NB4 (cell line): ENCODE data around the gene CHTF18.

Experiments
- DNase-seq: peaks from one replicate; pipeline ENCODE4 v3.0.0; 2010; ENCODE audit warnings: low read depth
- H3K4me3 ChIP-seq: one replicate; pipeline ENCODE4 v1.5.1; 2011; ENCODE audit warnings: mild to moderate bottlenecking, low read depth, low read length, moderate library complexity
- MYC ChIP-seq: IDR thresholded peaks from 2 replicates; pipeline ENCODE4 v1.6.1; 2011; ENCODE audit warnings: low read depth, low read length
- POLR2A ChIP-seq: IDR thresholded peaks from 2 replicates; pipeline ENCODE4 v1.6.1; 2011; ENCODE audit warnings: mild to moderate bottlenecking; ENCODE audit not compliant: insufficient read length; ENCODE audit errors: extremely low read depth
- TF ChIP-seq, protein P1 (sequence below): IDR thresholded peaks from 2 replicates; pipeline ENCODE4 v1.6.1; 2011; ENCODE audit warnings: low read depth, low read length
- TF ChIP-seq, protein P2 (sequence below): IDR thresholded peaks from one replicate; pipeline ENCODE4 v1.5.1; 2012; ENCODE audit warnings: low read depth, low read length

Gene CHTF18

DNA sequence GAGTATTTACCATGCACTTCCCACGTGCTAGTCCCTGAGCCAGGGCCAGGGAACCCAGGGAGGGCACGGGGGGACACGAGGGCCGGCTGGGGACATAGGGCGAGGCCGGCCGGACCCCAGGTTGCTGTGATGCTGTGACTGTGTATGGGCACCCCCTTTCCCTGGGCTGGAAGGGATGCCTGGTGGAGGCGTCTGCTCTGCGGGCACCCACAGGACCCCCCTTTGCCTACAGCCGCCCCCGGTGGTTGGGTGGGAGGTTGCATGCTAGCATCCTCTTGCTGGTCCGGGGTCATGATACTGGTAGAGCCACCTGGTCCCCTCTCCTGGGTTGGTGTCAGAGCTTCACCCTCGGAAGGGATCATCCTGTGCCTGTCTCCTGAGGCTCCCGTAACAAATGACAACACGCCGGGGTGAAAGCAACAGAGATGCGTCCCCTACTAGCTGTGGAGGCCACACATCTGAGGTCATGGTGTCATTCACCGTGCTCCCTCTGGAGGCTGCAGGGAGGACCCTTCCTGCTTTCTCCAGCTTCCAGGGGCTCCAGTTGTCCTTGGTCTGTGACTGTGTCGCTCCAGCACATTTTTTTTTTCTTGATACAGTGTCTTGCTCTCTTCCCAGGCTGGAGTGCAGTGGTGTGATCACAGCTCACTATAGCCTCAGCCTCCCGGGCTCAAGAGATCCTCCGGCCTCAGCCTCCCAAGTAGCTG, 44.5 kb upstream of the CHTF18 start:
- no peak for DNase-seq
- TF ChIP-seq POLR2A, result no peak
- TF ChIP-seq, protein P1, sequence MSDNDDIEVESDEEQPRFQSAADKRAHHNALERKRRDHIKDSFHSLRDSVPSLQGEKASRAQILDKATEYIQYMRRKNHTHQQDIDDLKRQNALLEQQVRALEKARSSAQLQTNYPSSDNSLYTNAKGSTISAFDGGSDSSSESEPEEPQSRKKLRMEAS, result no peak
- TF ChIP-seq MYC, result no peak
- TF ChIP-seq, protein P2, sequence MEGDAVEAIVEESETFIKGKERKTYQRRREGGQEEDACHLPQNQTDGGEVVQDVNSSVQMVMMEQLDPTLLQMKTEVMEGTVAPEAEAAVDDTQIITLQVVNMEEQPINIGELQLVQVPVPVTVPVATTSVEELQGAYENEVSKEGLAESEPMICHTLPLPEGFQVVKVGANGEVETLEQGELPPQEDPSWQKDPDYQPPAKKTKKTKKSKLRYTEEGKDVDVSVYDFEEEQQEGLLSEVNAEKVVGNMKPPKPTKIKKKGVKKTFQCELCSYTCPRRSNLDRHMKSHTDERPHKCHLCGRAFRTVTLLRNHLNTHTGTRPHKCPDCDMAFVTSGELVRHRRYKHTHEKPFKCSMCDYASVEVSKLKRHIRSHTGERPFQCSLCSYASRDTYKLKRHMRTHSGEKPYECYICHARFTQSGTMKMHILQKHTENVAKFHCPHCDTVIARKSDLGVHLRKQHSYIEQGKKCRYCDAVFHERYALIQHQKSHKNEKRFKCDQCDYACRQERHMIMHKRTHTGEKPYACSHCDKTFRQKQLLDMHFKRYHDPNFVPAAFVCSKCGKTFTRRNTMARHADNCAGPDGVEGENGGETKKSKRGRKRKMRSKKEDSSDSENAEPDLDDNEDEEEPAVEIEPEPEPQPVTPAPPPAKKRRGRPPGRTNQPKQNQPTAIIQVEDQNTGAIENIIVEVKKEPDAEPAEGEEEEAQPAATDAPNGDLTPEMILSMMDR, result peak; percentile 20
- no peak overlapping the region for H3K4me3 ChIP-seq

DNA sequence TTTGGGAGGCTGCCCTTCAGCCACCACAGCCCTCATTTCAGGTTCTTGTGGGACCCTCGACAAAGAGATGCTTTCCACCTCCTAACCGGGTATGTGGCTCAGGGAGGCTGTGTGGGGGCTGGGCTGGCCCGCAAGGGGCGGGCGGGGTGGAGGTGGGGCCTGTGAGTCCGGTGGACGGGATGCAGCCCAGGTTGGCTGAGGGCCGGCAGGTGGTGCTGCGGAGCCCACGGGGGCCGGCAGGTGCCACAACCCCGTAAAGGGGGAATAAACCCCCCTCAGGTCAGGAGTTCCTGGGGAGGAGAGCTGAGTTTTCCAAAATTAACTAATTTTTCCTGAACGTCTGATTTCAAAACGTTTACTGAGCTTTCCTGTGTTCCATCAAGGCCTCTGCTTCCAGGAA, 42.7 kb upstream of the CHTF18 start:
- DNase-seq, result no peak
- no peak overlapping the region for H3K4me3 ChIP-seq
- TF ChIP-seq, protein P1, result no peak
- TF ChIP-seq, protein P2, result no peak
- TF ChIP-seq POLR2A, result no peak
- no peak for TF ChIP-seq MYC

DNA sequence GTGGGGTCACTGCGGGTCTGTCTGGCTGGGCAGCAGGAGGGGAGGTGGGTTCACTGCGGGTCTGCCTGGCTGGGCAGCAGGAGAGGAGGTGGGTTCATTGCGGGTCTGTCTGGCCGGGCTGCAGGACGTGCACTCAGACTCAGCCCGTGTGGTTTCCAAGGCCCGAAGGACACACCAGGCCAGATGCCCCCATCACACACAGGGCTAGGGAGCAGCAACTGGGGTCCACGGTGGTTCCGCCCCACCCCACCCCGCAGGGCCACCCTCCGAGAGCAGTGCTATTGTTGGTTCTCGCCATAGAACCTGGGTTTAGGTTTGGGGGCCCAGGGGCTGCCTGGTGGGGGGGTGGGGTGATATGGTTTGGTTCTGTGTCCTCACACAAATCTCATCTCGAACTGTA, 41.8 kb upstream of the CHTF18 start:
- no peak overlapping the region for H3K4me3 ChIP-seq
- DNase-seq, result no peak
- TF ChIP-seq POLR2A, result no peak
- TF ChIP-seq, protein P2, result no peak
- TF ChIP-seq MYC, result no peak
- TF ChIP-seq, protein P1, result no peak

DNA sequence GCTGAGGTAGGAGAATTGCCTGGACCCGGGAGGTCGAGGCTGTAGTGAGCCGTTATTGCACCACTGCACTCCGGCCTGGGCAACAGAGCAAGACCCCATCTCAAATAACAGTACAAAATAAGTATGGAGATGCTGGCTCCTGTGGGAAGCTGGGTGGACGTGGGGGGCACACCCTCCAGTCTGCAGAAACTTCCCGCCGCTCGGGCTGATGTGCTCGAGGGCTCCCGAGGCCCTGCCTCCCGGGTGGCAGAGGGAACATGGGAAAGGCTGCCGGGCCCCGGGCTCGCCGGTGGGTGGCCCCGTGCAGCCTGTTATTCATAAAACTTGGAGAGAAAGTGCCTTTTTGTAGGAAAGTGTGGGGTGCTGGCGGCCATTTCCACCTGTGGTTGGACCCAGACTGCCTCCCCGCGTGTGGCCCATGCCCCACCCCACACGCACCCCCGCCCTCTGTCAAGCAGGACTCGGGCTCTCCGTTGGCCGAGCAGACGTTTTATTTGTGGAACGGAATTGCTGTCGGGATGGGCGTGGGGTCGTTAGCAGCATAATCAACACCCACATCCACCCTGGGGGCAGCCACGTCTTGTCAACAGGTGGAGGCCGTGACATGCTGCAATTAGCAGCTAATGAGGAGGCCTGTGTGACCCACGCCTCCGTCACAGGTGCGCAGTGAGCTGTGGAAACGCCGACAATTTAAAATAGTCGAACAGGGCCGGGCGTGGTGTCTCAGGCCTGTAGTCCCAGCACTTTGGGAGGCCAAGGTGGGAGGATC, 40.3 kb upstream of the CHTF18 start:
- H3K4me3 ChIP-seq, result no peak overlapping the region
- DNase-seq, result no peak
- TF ChIP-seq MYC (no peak), POLR2A (no peak)
- TF ChIP-seq, protein P1, result no peak

DNA sequence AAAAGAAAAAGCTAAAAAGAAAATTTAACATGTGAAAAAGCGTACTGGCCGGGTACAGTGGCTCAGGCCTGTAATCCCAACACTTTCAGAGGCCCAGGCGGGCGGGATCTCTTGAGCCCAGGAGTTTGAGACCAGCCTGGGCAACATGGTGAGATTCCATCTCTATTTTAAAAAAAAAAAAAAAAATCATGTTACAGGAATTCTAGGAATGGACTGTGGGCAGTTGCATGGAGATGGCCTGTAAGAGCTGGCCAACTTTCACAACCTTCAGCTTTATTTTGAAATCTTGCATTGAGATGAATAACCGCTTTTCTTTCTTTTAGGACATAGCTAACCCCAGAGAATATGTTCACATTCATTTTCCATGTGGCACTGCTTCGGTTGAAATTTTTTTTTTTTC, 39.4 kb upstream of the CHTF18 start:
- no peak for TF ChIP-seq MYC
- TF ChIP-seq, protein P1, result no peak
- TF ChIP-seq POLR2A, result no peak
- TF ChIP-seq, protein P2, result no peak
- no peak for DNase-seq

DNA sequence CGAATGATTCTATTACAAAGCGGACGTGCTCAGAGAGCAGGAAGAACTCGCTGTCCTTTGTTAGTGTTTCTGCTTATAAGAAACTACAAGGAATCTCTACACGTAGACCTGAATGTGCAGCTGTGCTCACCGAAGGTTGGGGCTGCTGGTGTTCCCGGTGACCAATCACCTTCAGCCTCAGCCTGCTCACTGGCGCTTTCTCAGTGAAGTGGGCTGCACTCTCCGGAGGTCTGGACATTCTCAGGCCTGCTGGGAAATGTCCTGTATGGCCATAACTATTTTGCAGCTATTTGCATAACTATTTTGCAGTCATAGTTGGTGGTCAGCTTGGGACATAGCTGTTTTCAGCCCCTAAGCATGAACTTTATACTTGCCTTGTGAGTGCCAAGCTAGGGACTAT, 37.9 kb upstream of the CHTF18 start:
- no peak overlapping the region for H3K4me3 ChIP-seq
- TF ChIP-seq, protein P1, result no peak
- TF ChIP-seq MYC (no peak), POLR2A (no peak)
- DNase-seq, result no peak

More for the DNA sequence above, 39.4 kb upstream of the CHTF18 start:
- no peak overlapping the region for H3K4me3 ChIP-seq
